Osteocyte (in vitro differentiated cells): ENCODE measurements around the gene DLG2. TPM values are rescaled to one million over a fixed set of nuclear protein-coding genes. Genes with fewer than 3 reads are reported as not detected.

Experiments used
- DNase-seq: peaks from one replicate; pipeline ENCODE4 v3.0.0; 2021; ENCODE audit warnings: mixed read lengths; ENCODE audit not compliant: unreplicated experiment; ENCODE audit errors: extremely low spot score
- H3K27ac Mint-ChIP-seq: one replicate; pipeline ENCODE4 v1.8.0; 2021; ENCODE audit warnings: mild to moderate bottlenecking, mixed read lengths; ENCODE audit not compliant: unreplicated experiment
- H3K27me3 Mint-ChIP-seq: one replicate; pipeline ENCODE4 v1.8.0; 2021; ENCODE audit warnings: mixed read lengths; ENCODE audit not compliant: unreplicated experiment
- H3K36me3 Mint-ChIP-seq: one replicate; pipeline ENCODE4 v1.8.0; 2021; ENCODE audit warnings: mixed read lengths; ENCODE audit not compliant: unreplicated experiment
- H3K4me1 Mint-ChIP-seq: one replicate; pipeline ENCODE4 v1.8.0; 2021; ENCODE audit warnings: mixed read lengths; ENCODE audit not compliant: unreplicated experiment
- H3K4me3 Mint-ChIP-seq: one replicate; pipeline ENCODE4 v1.8.0; 2021; ENCODE audit warnings: mild to moderate bottlenecking, moderate library complexity, mixed read lengths; ENCODE audit not compliant: unreplicated experiment
- H3K9me3 Mint-ChIP-seq: one replicate; pipeline ENCODE4 v1.8.0; 2021; ENCODE audit warnings: mixed read lengths; ENCODE audit not compliant: unreplicated experiment
- CTCF ChIP-seq: fragments of 200-600 bp; sonication (generic); IDR thresholded peaks from 2 replicates; pipeline ENCODE4 v1.5.0; 2021; ENCODE audit warnings: antibody characterized with exemption, mild to moderate bottlenecking, moderate library complexity
- total RNA-seq: library from RNA; stranded (reverse); gene quantifications from 2 replicates; pipeline ENCODE4 v1.2.1, GENCODE V29; 2021

DLG2 gene
- total RNA-seq, 1 donor from 2014 or later: 2.1 TPM

- Mint-ChIP-seq H3K9me3 (no peaks in the 10 kb centered on the region), H3K4me1 (no peaks in the 10 kb centered on the region), H3K27me3 (no peaks in the 10 kb centered on the region), H3K27ac (no peak overlapping the region), H3K36me3 (no peaks in the 10 kb centered on the region), H3K4me3 (no peak overlapping the region)
- TF ChIP-seq CTCF: no peak
- DNase-seq: no peak
Measured at GRCh38 chr11:84673753-84674152, 953.4 kb downstream of the DLG2 start.

- no peak for TF ChIP-seq CTCF
- H3K36me3 Mint-ChIP-seq: no peaks in the 10 kb centered on the region
- H3K27me3 Mint-ChIP-seq: no peaks in the 10 kb centered on the region
- DNase-seq: no peak
- H3K9me3 Mint-ChIP-seq: no peaks in the 10 kb centered on the region
- no peaks in the 10 kb centered on the region for H3K4me1 Mint-ChIP-seq
- H3K27ac Mint-ChIP-seq: no peak overlapping the region
- H3K4me3 Mint-ChIP-seq: no peak overlapping the region
Measured at GRCh38 chr11:84671325-84671999, 955.7 kb downstream of the DLG2 start.

- DNase-seq: no peak
- H3K36me3 Mint-ChIP-seq: no peaks in the 10 kb centered on the region
- H3K9me3 Mint-ChIP-seq: no peaks in the 10 kb centered on the region
Measured at GRCh38 chr11:84663731-84664130, 963.4 kb downstream of the DLG2 start.

GRCh38 chr11:84660257-84660977 is 966.7 kb downstream of the DLG2 start:
- H3K27me3 Mint-ChIP-seq: no peaks in the 10 kb centered on the region
- no peak overlapping the region for H3K27ac Mint-ChIP-seq
- no peak for TF ChIP-seq CTCF
- no peaks in the 10 kb centered on the region for H3K4me1 Mint-ChIP-seq
- H3K9me3 Mint-ChIP-seq: no peaks in the 10 kb centered on the region
- DNase-seq: no peak
- H3K36me3 Mint-ChIP-seq: no peaks in the 10 kb centered on the region
- no peak overlapping the region for H3K4me3 Mint-ChIP-seq

More at GRCh38 chr11:84663731-84664130, 963.4 kb downstream of the DLG2 start:
- no peak overlapping the region for H3K4me3 Mint-ChIP-seq
- no peak for TF ChIP-seq CTCF
- H3K4me1 Mint-ChIP-seq: no peaks in the 10 kb centered on the region
- no peaks in the 10 kb centered on the region for H3K27me3 Mint-ChIP-seq
- no peak overlapping the region for H3K27ac Mint-ChIP-seq

GRCh38 chr11:84655712-84656111 is 971.4 kb downstream of the DLG2 start:
- no peaks in the 10 kb centered on the region for H3K36me3 Mint-ChIP-seq
- no peak for TF ChIP-seq CTCF
- H3K9me3 Mint-ChIP-seq: no peaks in the 10 kb centered on the region
- H3K27ac Mint-ChIP-seq: no peak overlapping the region
- H3K4me3 Mint-ChIP-seq: no peak overlapping the region
- no peaks in the 10 kb centered on the region for H3K4me1 Mint-ChIP-seq
- no peaks in the 10 kb centered on the region for H3K27me3 Mint-ChIP-seq
- DNase-seq: no peak
